Right renal cortex interstitium (tissue), 3 donors: Measurements from ENCODE around the gene P2RY13. TPM values are rescaled to one million over a fixed set of nuclear protein-coding genes. Genes with fewer than 3 reads are reported as not detected.
A peak's percentile ranks its signal among the peaks of the same experiment; 100 is the strongest.

Source experiments
- DNase-seq, 3 donors: peaks; one replicate each; pipeline ENCODE4 v3.0.0-alpha.2; 2013; ENCODE audit warnings: low read depth in 3 of 3, low spot score in 2 of 3
- polyA plus RNA-seq, 3 donors: library from polyadenylated mRNA; unstranded; fragments of 120-200 nt; gene quantifications; one replicate each; pipeline ENCODE4 v1.2.1, GENCODE V29; 2013; ENCODE audit not compliant: insufficient read length in 3 of 3

The P2RY13 gene
- polyA plus RNA-seq, 3 donors = 1.3 to 1.8 (median 1.6) TPM

- no peak for DNase-seq
Observed at GRCh38 chr3:151297429-151297828, 31.9 kb downstream of the P2RY13 start.

- DNase-seq = no peak
Observed at GRCh38 chr3:151296226-151296625, 33.1 kb downstream of the P2RY13 start.

GRCh38 chr3:151293127-151293526, 36.2 kb downstream of the P2RY13 start:
- no peak for DNase-seq

- DNase-seq = no peak
Observed at GRCh38 chr3:151290673-151291072, 38.7 kb downstream of the P2RY13 start.

- DNase-seq = no peak
Observed at GRCh38 chr3:151289445-151289844, 39.9 kb downstream of the P2RY13 start.

- DNase-seq = no peak
Observed at GRCh38 chr3:151285940-151286339, 43.4 kb downstream of the P2RY13 start.

GRCh38 chr3:151283907-151284461, 45.4 kb downstream of the P2RY13 start:
- DNase-seq = no peak

GRCh38 chr3:151283387-151283786, 46.0 kb downstream of the P2RY13 start:
- DNase-seq = no peak

GRCh38 chr3:151282921-151283320, 46.4 kb downstream of the P2RY13 start:
- peak; percentile 21 to 38 (median 29) for DNase-seq

- no peak for DNase-seq
Observed at GRCh38 chr3:151281671-151282324, 47.6 kb downstream of the P2RY13 start.

GRCh38 chr3:151278230-151278629, 51.1 kb downstream of the P2RY13 start, which contains the start of gene P2RY14:
TSS of gene P2RY14 (minus strand) at chr3:151278542. CDS start at chr3:151214316, 64,226 bp downstream.
- no peak for DNase-seq

GRCh38 chr3:151276687-151277042, 52.7 kb downstream of the P2RY13 start:
- DNase-seq = no peak

Other genes with a start within 250 kb of the P2RY13 start
- 1 to 10 TPM; 1.6 to 2.2 (median 2.1) TPM for gene MED12L, start 243.9 kb downstream of the P2RY13 start, polyA plus RNA-seq
- gene GPR171, start 126.3 kb downstream of the P2RY13 start, polyA plus RNA-seq = under 1 TPM in 1 of 3 donors, not detected in 2; 0.12 TPM
- gene P2RY14, start 51.0 kb downstream of the P2RY13 start, polyA plus RNA-seq = 1 to 10 TPM in 1 of 3 donors, under 1 TPM in 2; 0.62 to 1.0 (median 0.85) TPM
- gene GPR87, start 12.7 kb downstream of the P2RY13 start, polyA plus RNA-seq = under 1 TPM in 1 of 3 donors, not detected in 2; 0.10 TPM
- 1 to 10 TPM; 1.1 to 1.5 (median 1.3) TPM for gene P2RY12, start 55.2 kb upstream of the P2RY13 start, polyA plus RNA-seq
- gene IGSF10, start 131.5 kb upstream of the P2RY13 start, polyA plus RNA-seq = 1 to 10 TPM; 1.7 to 2.2 (median 1.8) TPM